Measurements from ENCODE around the gene TEX14. TPM values are rescaled to one million over a fixed set of nuclear protein-coding genes. Genes with fewer than 3 reads are reported as not detected.

Gene TEX14
- total RNA-seq, 6 donors from 2014 or later: 0.10 to 1.4 (median 0.63) TPM

GRCh38 chr17:58626905-58627304 lies 64.9 kb downstream of the TEX14 start:
- H3K27ac ChIP-seq: peak overlapping the region in 3 of 4 donors; percentile 38 to 71 (median 65)
- no peak for TF ChIP-seq CTCF (IDR thresholded peaks at IDR 0.05)
- TF ChIP-seq POLR2AphosphoS5 (IDR thresholded peaks at IDR 0.05): peak in 1 of 2 donors; percentile 57
- TF ChIP-seq EP300 (IDR thresholded peaks at IDR 0.05): peak in 1 of 4 donors; percentile 27
- no peak for TF ChIP-seq POLR2A (IDR thresholded peaks at IDR 0.05)
- DNase-seq (no peak), ATAC-seq (ENCODE audit: low FRiP score in 2 of 2) (no peak)
- no peaks in the 10 kb centered on the region for H3K27me3 ChIP-seq
- no peak overlapping the region for H3K4me3 ChIP-seq
- 50 to 70% methylated on average over 1 of the region's 1 CpG for WGBS, 2 donors
- no peaks in the 10 kb centered on the region for H3K36me3 ChIP-seq
- H3K9me3 ChIP-seq: no peaks in the 10 kb centered on the region
- H3K4me1 ChIP-seq: peaks cover 3 to 20% (median 8%) of the 10 kb centered on the region in 4 donors

GRCh38 chr17:58624751-58625150 lies 67.1 kb downstream of the TEX14 start:
- TF ChIP-seq POLR2AphosphoS5 (IDR thresholded peaks at IDR 0.05) (no peak), EP300 (IDR thresholded peaks at IDR 0.05) (no peak), CTCF (IDR thresholded peaks at IDR 0.05) (no peak), POLR2A (IDR thresholded peaks at IDR 0.05) (no peak)
- Histone ChIP-seq H3K27me3 (no peaks in the 10 kb centered on the region), H3K4me3 (no peak overlapping the region), H3K27ac (no peak overlapping the region), H3K9me3 (no peaks in the 10 kb centered on the region), H3K4me1 (peaks cover 3 to 9% (median 6%) of the 10 kb centered on the region in 4 donors), H3K36me3 (no peaks in the 10 kb centered on the region)
- DNase-seq (no peak), ATAC-seq (ENCODE audit: low FRiP score in 2 of 2) (no peak)
- 80% methylated on average over 1 of the region's 1 CpG for WGBS, 2 donors

GRCh38 chr17:58621174-58621573 lies 70.7 kb downstream of the TEX14 start:
- H3K27me3 ChIP-seq: no peaks in the 10 kb centered on the region
- TF ChIP-seq CTCF (IDR thresholded peaks at IDR 0.05) (no peak), EP300 (IDR thresholded peaks at IDR 0.05) (no peak), POLR2AphosphoS5 (IDR thresholded peaks at IDR 0.05) (no peak), POLR2A (IDR thresholded peaks at IDR 0.05) (no peak)
- no peaks in the 10 kb centered on the region for H3K36me3 ChIP-seq
- ATAC-seq (ENCODE audit: low FRiP score in 2 of 2) (no peak), DNase-seq (no peak)
- no peaks in the 10 kb centered on the region for H3K9me3 ChIP-seq
- 49 to 68% methylated on average over 3 of the region's 3 CpGs for WGBS, 2 donors
- H3K4me3 ChIP-seq: no peak overlapping the region
- no peak overlapping the region for H3K27ac ChIP-seq
- H3K4me1 ChIP-seq: no peaks in the 10 kb centered on the region

GRCh38 chr17:58618336-58618735 lies 73.5 kb downstream of the TEX14 start:
- TF ChIP-seq POLR2A (IDR thresholded peaks at IDR 0.05) (no peak), EP300 (IDR thresholded peaks at IDR 0.05) (no peak), CTCF (IDR thresholded peaks at IDR 0.05) (no peak), POLR2AphosphoS5 (IDR thresholded peaks at IDR 0.05) (no peak)
- ATAC-seq (ENCODE audit: low FRiP score in 2 of 2) (no peak), DNase-seq (no peak)
- Histone ChIP-seq H3K4me3 (no peak overlapping the region), H3K27me3 (no peaks in the 10 kb centered on the region), H3K4me1 (no peaks in the 10 kb centered on the region), H3K27ac (no peak overlapping the region), H3K9me3 (no peaks in the 10 kb centered on the region), H3K36me3 (no peaks in the 10 kb centered on the region)
- WGBS, 2 donors: 60 to 65% methylated on average over 1 to 2 of the region's 2 CpGs

- DNase-seq (no peak), ATAC-seq (ENCODE audit: low FRiP score in 2 of 2) (no peak)
- Histone ChIP-seq H3K9me3 (no peaks in the 10 kb centered on the region), H3K36me3 (no peaks in the 10 kb centered on the region), H3K27me3 (no peaks in the 10 kb centered on the region), H3K4me3 (no peak overlapping the region), H3K4me1 (no peaks in the 10 kb centered on the region), H3K27ac (no peak overlapping the region)
- 66 to 98% methylated on average over 2 to 3 of the region's 3 CpGs for WGBS, 2 donors
- TF ChIP-seq POLR2AphosphoS5 (IDR thresholded peaks at IDR 0.05): no peak
- TF ChIP-seq CTCF (IDR thresholded peaks at IDR 0.05): no peak
- TF ChIP-seq POLR2A (IDR thresholded peaks at IDR 0.05): no peak
- no peak for TF ChIP-seq EP300 (IDR thresholded peaks at IDR 0.05)
These were observed 74.3 kb downstream of the TEX14 start for GRCh38 chr17:58617563-58617962.
